Erythroblast (primary cell): ENCODE measurements around the gene RNF19B.
"Not testable (repeated sequence)": the region's sequence is repeated elsewhere in the genome, so short reads cannot be mapped to it uniquely, and the experiment has no call there.

Experiments
- DNase-seq, 2 experiments: peaks; one replicate each; lab custom pipeline; 2025; lab: John Stamatoyannopoulos, UW
- GATA1 ChIP-seq: IDR thresholded peaks from 2 replicates; pipeline ENCODE4 v1.6.1; 2011; ENCODE audit warnings: low read depth, mild to moderate bottlenecking, control low read depth, low read length, moderate library complexity
- POLR2A ChIP-seq: IDR thresholded peaks from 2 replicates; pipeline ENCODE4 v1.6.1; 2011; ENCODE audit warnings: mild to moderate bottlenecking, low read length

The RNF19B gene

DNA sequence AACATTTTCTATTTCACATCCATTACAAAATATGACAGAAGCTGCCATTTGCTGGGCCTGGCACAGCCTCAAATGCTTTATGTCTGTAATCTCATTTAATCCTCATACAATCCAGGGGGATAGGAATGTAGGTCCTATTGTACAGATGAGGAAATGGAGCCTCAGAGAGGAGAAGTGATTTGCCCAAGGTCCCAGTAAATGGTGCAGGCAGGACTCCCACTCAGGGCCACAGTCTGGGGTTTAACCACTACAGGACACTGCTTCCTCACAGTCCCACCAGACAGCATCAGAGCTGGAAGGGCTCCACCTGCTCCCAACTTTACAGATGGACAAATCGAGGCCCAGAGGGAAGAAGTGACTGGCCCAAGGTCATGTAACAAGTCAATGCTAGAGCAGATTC lies 20.6 kb upstream of the RNF19B start:
- no peak for TF ChIP-seq POLR2A
- TF ChIP-seq GATA1: no peak
- no peak for DNase-seq

DNA sequence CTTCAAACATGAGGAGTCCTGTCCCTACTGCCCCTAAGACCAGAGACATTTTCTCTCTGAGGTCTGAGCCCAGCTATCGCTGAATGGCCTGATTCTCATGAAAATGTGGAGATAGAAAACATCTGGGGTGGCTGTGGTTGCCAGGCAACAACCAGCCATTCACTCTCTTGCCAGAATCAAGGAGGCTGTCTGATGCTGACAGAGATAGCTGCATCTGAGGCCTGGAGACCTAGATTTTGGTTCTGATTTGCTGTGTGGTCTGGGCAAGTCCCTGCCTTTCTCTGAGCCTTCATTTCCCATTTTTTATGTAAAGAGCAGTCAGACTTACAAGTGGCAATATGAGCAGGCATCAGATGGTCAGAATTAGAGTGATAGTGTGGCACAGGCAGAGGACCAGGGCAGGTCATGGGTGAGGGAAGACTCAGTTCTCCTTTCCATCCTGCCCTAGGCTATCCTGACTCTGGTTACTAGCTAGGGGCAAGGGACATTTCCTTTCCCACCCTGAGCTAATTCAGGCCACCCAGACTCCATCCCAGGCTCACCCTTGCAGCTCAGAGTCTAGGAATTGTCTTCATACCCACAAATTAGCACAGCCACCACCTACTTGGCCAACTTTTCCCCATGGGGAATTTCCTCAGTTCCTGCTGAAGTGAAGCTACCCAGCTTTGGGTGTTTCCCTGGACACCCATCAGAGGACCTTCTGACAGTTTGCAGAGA lies 20.0 kb upstream of the RNF19B start:
- DNase-seq: no peak

GRCh38 chr1:32984090-32984454 lies 19.5 kb upstream of the RNF19B start:
- no peak for TF ChIP-seq GATA1
- TF ChIP-seq POLR2A: no peak

More for the DNA sequence above, 20.0 kb upstream of the RNF19B start:
- no peak for TF ChIP-seq POLR2A
- TF ChIP-seq GATA1: no peak

DNA sequence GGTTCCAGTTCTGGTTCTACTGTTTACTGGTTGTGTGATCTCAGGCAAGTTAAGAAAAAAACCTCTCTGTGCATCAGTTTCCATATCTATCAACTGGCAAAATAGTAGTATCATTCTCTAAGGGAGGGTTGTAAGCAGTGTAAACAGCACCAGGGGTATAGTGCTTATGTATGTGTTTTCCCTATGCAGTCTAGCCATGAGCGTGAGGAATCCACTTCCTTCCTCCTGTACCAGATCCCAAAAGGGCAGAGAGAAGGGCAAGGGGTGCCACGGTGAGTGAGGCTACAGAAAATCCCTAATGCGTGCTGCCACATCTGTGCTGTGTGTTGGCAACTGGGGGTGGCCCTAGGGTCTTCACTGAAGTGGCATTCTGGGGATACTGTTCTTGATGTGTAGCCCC lies 18.4 kb upstream of the RNF19B start:
- TF ChIP-seq POLR2A (no peak), GATA1 (no peak)
- no peak for DNase-seq

More at GRCh38 chr1:32984090-32984454, 19.5 kb upstream of the RNF19B start:
- DNase-seq: no peak

DNA sequence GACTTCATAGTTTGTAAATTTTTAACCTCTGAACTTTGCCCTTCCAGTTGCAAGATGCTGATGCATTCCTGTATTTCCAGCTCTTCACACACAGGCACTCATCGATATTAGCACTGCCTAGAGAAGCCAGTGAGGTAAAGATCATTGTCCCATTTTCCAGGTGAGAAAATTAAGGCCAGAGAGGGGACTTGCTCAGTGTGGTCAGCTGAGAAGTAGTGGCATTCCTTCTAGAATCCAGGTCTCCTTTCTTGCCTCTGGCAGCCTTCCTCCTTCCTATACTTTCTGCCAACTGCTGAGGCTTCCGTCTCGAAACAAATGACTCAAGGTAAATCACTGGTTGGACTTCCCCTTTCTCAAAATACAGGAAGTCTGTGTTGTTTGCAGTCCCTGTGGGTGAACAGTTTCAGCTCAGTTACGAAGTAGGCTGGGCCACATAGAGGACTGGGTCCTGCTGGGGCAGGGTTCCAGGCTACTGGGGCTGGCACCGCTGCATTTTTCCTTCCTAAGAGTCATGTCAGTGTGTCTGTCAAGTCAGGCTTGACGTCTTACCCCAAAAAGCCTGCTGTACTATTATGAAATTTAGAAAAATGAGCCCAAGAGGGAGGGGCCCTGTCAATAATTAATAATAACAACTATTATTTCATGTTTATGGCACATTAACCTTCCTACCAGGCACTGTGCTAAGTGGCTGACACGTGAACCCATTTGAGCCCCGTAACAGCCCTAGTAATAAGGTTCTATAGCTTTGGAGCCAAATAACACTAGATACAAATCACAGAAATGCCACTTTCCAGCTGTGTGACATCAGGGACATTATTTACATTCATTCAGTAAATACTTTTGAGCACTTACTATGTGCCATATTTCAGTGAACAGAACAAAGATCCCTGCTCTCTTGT lies 16.6 kb upstream of the RNF19B start:
- no peak for DNase-seq
- TF ChIP-seq GATA1: no peak
- TF ChIP-seq POLR2A: peak; percentile 22

- no peak for DNase-seq
- TF ChIP-seq GATA1 (no peak), POLR2A (no peak)
These were observed 15.5 kb upstream of the RNF19B start for GRCh38 chr1:32980080-32980479.

DNA sequence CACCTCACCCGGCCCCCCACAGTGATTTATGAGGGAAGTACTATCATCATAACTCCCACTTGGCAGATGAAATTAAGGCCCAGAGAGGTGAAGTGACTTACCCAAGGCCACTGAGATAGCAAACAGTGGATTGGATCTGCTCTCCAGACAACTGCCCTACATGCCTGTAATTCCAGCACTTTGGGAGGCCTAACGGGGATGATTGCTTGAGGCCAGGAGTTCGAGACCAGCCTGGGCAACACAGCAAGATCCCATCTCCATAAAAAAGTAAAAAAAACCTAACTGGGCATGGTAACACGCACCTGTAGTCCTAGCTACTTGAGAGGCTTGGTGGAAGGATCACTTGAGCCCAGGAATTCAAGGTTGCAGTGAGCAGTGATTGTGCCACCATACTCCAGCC lies 14.2 kb upstream of the RNF19B start:
- DNase-seq: no peak
- TF ChIP-seq POLR2A (no peak), GATA1 (no peak)

GRCh38 chr1:32977546-32978087 lies 13.0 kb upstream of the RNF19B start:
- TF ChIP-seq GATA1 (no peak), POLR2A (no peak)

DNA sequence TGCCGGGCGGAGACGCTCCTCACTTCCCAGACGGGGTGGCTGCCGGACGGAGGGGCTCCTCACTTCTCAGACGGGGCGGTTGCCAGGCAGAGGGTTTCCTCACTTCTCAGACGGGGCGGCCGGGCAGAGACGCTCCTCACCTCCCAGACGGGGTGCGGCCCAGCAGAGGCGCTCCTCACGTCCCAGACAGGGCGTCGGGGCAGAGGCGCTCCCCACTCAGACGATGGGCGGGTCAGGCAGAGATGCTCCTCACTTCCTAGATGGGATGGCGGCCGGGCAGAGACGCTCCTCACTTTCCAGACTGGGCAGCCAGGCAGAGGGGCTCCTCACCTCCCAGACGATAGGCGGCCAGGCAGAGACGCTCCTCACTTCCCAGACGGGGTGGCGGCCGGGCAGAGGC lies 10.4 kb upstream of the RNF19B start:
- DNase-seq: not testable (repeated sequence)

More at GRCh38 chr1:32977546-32978087, 13.0 kb upstream of the RNF19B start:
- DNase-seq: no peak

DNA sequence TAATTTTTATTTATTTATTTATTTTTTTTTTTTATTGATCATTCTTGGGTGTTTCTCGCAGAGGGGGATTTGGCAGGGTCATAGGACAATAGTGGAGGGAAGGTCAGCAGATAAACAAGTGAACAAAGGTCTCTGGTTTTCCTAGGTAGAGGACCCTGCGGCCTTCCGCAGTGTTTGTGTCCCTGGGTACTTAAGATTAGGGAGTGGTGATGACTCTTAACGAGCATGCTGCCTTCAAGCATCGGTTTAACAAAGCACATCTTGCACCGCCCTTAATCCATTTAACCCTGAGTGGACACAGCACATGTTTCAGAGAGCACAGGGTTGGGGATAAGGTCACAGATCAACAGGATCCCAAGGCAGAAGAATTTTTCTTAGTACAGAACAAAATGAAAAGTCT lies 8.8 kb upstream of the RNF19B start:
- not testable (repeated sequence) for DNase-seq

DNA sequence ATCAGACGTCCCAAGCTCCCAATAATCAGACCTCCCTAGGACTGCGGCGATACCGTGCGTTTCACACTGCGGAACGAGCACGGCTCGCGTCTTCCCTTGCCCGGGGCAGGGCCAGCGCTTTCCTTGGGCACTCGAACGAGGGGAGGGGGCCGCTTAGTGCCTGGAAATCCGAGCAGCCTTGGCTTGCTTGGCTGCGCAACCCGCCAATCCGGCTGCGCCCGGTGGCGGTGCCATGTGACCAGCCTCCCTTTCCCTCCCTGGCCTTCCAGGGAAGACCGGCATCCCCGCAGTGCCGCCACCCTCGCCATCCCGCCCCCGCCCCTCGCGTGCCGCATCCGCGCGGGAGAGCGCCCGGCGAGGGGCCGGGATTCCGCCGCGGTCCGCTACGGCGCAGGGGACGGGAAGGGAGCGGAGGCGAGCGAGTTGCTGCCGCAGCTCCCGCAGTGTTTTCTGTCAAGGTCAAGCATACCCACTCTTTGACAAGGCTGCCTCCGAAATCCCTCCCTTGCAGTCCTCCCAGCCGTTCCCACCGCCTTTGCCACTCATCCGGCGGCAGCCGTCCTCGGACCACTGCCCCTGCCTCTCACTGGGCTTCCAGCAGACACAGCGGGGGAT lies 8.3 kb upstream of the RNF19B start:
- TF ChIP-seq POLR2A (no peak), GATA1 (no peak)
- DNase-seq: no peak

- TF ChIP-seq GATA1: no peak
- TF ChIP-seq POLR2A: no peak
- no peak for DNase-seq
These were observed 7.0 kb upstream of the RNF19B start for GRCh38 chr1:32971576-32971975.

DNA sequence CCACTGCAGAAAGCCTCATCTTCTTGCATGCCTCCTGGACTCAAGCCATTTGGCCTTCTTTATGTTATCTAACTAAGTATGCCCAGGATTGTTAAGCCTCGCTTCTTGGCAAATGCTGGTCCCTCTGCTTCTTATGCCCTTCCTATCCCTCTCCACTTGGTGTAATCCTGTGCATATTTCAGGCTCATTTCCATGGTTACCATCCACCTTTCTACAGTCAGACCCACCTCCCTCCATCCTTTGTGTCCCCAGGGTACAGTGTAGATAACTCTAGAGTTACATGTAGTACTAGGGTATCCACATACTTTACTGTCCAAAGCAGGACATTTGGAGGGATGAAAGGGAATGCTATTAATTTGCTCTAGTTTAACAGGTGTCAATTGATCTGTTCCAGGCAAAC lies 6.5 kb upstream of the RNF19B start:
- DNase-seq: no peak
- TF ChIP-seq POLR2A (no peak), GATA1 (no peak)

GRCh38 chr1:32969566-32969965 lies 5.0 kb upstream of the RNF19B start:
- DNase-seq: no peak
- TF ChIP-seq POLR2A (no peak), GATA1 (no peak)
